Measurements from ENCODE around the gene SUSD4. TPM values are rescaled to one million over a fixed set of nuclear protein-coding genes. Genes with fewer than 3 reads are reported as not detected.

Gene SUSD4
- not detected for total RNA-seq

GRCh38 chr1:223363856-223364684 is at the start of gene SUSD4:
Gene SUSD4, minus strand, starts transcription at chr1:223364176. Its CDS starts 751 bp downstream, at chr1:223363425.

GRCh38 chr1:223393275-223394214 is 29.6 kb upstream of the SUSD4 start, which contains the start of gene CCDC185:
Gene CCDC185, plus strand, starts transcription at chr1:223393415. Its CDS starts 61 bp downstream, at chr1:223393476.

Small RNA genes within 50 kb of the gene (small RNA-seq; reads per million reads assigned to genes)
- 0 reads per million in 2 donors for gene RNU4-57P

Other genes with a start within 250 kb of the SUSD4 start
- under 1 TPM in 1 of 2 donors, not detected in 1; 0.34 TPM for gene TLR5, start 220.9 kb downstream of the SUSD4 start, total RNA-seq
- under 1 TPM in 1 of 2 donors, not detected in 1; under 0.01 TPM for gene CCDC185, start 29.2 kb upstream of the SUSD4 start, total RNA-seq

All from melanocyte of skin (primary cell).